Fibroblast of villous mesenchyme (primary cell): ENCODE results near the gene WIZ. TPM values are rescaled to one million over a fixed set of nuclear protein-coding genes. Genes with fewer than 3 reads are reported as not detected.

Experiments used
- DNase-seq: peaks from one replicate; pipeline ENCODE4 v3.0.0-alpha.2; 2010; ENCODE audit warnings: low read depth
- H3K4me3 ChIP-seq: 2 replicates; pipeline ENCODE4 v1.5.1; 2011; ENCODE audit warnings: low read depth, mild to moderate bottlenecking, low read length
- CTCF ChIP-seq: IDR thresholded peaks from 2 replicates; pipeline ENCODE4 v1.5.1; 2012; ENCODE audit warnings: low read depth, mild to moderate bottlenecking, low read length; ENCODE audit not compliant: insufficient read depth
- total RNA-seq: library from RNA; depleted of rRNA; stranded (reverse); fragments of >200 nt; gene quantifications from 2 replicates; pipeline ENCODE4 v1.2.3, GENCODE V29; 2012

Gene WIZ
- total RNA-seq, 1 donor: 7.3 TPM

- H3K4me3 ChIP-seq: no peak overlapping the region
- no peak for DNase-seq
- no peak for TF ChIP-seq CTCF
Measured at GRCh38 chr19:15404097-15404779, 45.5 kb downstream of the WIZ start.

GRCh38 chr19:15403151-15403531 lies 46.6 kb downstream of the WIZ start:
- TF ChIP-seq CTCF: no peak
- DNase-seq: no peak
- no peak overlapping the region for H3K4me3 ChIP-seq

- H3K4me3 ChIP-seq: no peak overlapping the region
- no peak for DNase-seq
- no peak for TF ChIP-seq CTCF
Measured at GRCh38 chr19:15402411-15403150, 47.2 kb downstream of the WIZ start.

GRCh38 chr19:15401397-15401710 lies 48.4 kb downstream of the WIZ start:
- H3K4me3 ChIP-seq: no peak overlapping the region
- no peak for DNase-seq
- no peak for TF ChIP-seq CTCF

GRCh38 chr19:15400521-15401396 lies 49.0 kb downstream of the WIZ start:
- H3K4me3 ChIP-seq: no peak overlapping the region
- no peak for TF ChIP-seq CTCF
- no peak for DNase-seq

GRCh38 chr19:15399635-15400034 lies 50.1 kb downstream of the WIZ start:
- no peak for DNase-seq
- H3K4me3 ChIP-seq: no peak overlapping the region
- TF ChIP-seq CTCF: no peak
